IMR-90 (cell line): ENCODE measurements around the gene SENP6.

Experiments used
- BHLHE40 ChIP-seq: fragments of 150-350 bp; IDR thresholded peaks from 2 replicates; pipeline ENCODE4 v1.6.1; 2016; ENCODE audit warnings: mild to moderate bottlenecking, low read depth, low read length
- CTCF ChIP-seq: conservative IDR thresholded peaks from 2 replicates; pipeline ENCODE4 v1.5.1; 2012; ENCODE audit warnings: mild to moderate bottlenecking, low read depth, low read length, improper control_type of control experiment
- RCOR1 ChIP-seq: IDR thresholded peaks from 2 replicates; pipeline ENCODE4 v1.6.1; 2012; ENCODE audit warnings: mild to moderate bottlenecking, low read length, improper control_type of control experiment; ENCODE audit not compliant: insufficient replicate concordance
- SMC3 ChIP-seq: fragments of 150-350 bp; IDR thresholded peaks from 2 replicates; pipeline ENCODE4 v1.6.1; 2016; ENCODE audit warnings: low read depth, mild to moderate bottlenecking, antibody characterized with exemption, low read length, moderate library complexity

GRCh38 chr6:75758061-75758460 is 156.4 kb downstream of the SENP6 start:
- no peak for TF ChIP-seq BHLHE40
- TF ChIP-seq SMC3: no peak
- TF ChIP-seq CTCF: no peak
- TF ChIP-seq RCOR1: no peak
